Measurements from ENCODE around the gene SPI1.

DNA sequence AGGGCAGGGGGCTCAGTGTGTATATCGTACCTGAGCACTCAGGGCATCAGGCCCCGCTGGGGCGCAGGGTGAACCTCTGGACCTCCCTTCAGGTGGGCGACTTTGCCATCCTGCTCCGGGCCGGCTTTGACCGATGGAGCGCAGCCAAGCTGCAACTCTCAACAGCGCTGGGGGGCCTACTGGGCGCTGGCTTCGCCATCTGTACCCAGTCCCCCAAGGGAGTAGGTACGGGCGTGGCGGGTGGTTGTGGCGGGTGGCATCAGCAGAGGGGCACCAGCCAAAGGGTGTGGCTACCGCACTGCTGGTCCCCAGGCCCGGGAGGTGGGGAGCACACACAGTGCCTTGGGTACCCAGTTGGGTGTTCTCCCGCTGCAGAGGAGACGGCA is 36.3 kb upstream of the SPI1 start:
- TF ChIP-seq, protein P1, sequence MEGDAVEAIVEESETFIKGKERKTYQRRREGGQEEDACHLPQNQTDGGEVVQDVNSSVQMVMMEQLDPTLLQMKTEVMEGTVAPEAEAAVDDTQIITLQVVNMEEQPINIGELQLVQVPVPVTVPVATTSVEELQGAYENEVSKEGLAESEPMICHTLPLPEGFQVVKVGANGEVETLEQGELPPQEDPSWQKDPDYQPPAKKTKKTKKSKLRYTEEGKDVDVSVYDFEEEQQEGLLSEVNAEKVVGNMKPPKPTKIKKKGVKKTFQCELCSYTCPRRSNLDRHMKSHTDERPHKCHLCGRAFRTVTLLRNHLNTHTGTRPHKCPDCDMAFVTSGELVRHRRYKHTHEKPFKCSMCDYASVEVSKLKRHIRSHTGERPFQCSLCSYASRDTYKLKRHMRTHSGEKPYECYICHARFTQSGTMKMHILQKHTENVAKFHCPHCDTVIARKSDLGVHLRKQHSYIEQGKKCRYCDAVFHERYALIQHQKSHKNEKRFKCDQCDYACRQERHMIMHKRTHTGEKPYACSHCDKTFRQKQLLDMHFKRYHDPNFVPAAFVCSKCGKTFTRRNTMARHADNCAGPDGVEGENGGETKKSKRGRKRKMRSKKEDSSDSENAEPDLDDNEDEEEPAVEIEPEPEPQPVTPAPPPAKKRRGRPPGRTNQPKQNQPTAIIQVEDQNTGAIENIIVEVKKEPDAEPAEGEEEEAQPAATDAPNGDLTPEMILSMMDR (conservative IDR thresholded peaks at IDR 0.05; ENCODE audit: low read depth, low read length): no peak
- TF ChIP-seq EZH2 (IDR thresholded peaks at IDR 0.05; ENCODE audit: low read length, unreplicated experiment) (no peak), EZH2phosphoT487 (IDR thresholded peaks at IDR 0.05; ENCODE audit: borderline replicate concordance, low read length) (no peak)

All from PC-3 (cell line).